SKM-1 (cell line): Measurements from ENCODE around the gene DOCK10.
A peak's percentile ranks its signal among the peaks of the same experiment; 100 is the strongest.

Experiments used
- DNase-seq: peaks from one replicate; lab custom pipeline; 2025; ENCODE audit not compliant: unreplicated experiment; lab: John Stamatoyannopoulos, UW

Gene DOCK10

GRCh38 chr2:225041207-225041850 is 939 bp downstream of the DOCK10 start:
- peak; percentile 34 for DNase-seq

- no peak for DNase-seq
Observed at GRCh38 chr2:225040856-225041206, 1.4 kb downstream of the DOCK10 start.

GRCh38 chr2:225040142-225040541 is 2.1 kb downstream of the DOCK10 start:
- DNase-seq: no peak

DNA sequence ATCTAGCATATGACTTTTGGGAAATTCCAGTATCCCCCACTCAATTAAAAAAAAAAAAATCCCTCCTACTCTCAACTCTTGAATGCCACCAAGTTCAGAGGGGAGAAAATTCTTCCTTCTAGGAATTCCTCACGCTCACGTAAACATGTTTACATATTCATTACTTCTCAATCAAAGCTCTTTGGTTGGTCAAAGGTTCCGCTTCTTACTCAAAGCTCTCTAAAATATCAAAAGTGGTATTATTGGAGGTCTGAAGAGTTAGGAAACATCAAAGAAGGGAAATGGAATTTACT is 4.1 kb downstream of the DOCK10 start:
- DNase-seq: no peak

DNA sequence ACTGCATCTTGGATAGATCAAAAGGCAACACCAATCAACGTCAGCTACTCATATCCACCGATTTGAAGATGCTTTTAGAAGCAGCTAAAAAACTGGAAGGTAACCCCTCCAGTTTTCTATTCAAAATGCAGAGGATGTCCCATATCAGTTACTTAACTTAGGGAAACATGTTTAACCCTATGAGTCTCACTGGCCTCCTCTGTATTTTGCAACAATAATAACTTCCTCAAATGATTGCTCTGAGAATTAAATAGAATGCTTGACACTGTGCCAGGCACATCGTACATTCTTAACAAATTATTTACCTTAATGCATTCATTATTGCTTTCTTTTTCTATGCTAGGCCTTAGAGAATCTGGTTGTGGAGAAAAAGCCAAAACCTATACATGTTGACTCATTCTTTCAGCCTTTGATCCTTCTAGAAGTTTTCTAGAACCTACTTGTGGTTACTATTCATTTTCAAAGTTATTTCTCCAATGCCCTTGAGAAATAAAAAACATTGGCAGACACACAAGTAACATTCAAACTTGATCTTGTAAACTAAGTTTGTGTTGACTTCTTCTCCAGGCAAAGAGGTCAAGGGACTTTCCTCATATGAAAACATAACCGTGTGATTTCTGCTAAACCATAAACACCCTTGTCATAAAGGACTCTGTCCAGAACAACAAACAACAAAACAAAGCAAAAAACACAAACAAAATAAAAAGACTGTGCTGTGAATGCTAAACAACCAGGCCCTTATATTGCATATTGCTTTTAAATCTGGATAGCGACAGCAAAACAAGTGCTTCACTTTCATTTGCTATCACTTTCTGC is 4.6 kb downstream of the DOCK10 start:
- no peak for DNase-seq

GRCh38 chr2:225036431-225036830 is 5.8 kb downstream of the DOCK10 start:
- DNase-seq: no peak

DNA sequence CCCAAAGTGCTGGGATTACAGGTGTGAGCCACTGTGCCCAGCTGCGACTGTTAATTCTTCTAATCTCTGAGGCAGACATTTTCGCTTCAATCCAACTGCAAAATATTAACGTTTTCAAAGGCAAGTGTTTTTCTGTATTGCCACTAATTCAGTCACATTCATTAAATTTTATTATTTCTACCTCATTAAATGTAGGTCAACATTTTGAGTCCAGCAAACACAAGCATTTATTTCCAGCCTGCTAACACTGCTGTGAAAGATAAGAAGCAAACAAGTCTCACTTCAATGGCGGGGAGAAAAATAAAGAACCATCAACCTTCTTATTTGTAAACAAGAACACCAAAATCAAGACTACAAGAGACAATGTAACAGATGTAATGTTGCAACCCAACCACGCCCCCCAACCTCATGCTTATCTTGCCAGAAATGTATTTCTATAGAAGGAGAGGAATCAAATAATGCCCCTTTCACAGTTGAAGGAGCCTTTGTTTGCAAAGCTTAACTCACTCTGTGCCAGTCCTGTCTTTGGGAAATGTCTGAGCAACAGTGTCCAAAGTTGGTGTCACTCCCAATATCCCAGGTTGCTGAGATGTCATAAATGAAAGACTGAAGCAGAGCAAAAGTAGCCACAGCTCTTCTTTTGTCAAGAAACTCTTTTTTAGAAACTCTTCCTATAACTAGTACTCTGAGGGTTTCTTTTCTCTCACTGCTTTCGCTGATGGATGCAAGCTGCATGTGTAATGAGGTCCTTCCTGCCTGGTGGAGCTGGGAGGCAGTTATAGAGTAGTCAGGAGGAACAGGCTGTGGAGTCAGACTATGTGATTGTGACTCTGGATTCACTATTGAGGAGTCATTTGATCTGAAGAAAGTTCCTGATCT is 8.6 kb downstream of the DOCK10 start:
- DNase-seq: no peak

GRCh38 chr2:225032246-225032645 is 10.0 kb downstream of the DOCK10 start:
- DNase-seq: no peak

DNA sequence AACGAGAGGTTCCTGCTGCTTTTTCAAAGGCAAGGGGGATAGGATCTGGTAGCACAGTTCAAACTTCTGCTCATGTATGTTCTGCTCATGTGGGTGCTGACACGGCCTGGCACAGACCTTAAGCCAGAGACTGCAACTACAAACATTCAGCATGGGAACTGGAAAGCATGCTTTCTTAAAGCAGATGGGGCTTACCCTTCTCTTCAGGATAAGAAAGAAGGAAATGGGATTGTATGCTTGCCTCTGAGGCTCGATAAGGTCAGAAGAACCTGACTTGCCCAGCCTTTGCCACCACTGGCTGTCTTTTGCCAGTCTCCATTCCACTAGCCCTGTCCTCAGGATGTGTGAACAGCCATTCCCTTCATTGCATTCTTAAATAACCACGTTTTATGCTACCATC is 10.7 kb downstream of the DOCK10 start:
- no peak for DNase-seq

GRCh38 chr2:225030893-225031292 is 11.4 kb downstream of the DOCK10 start:
- no peak for DNase-seq

DNA sequence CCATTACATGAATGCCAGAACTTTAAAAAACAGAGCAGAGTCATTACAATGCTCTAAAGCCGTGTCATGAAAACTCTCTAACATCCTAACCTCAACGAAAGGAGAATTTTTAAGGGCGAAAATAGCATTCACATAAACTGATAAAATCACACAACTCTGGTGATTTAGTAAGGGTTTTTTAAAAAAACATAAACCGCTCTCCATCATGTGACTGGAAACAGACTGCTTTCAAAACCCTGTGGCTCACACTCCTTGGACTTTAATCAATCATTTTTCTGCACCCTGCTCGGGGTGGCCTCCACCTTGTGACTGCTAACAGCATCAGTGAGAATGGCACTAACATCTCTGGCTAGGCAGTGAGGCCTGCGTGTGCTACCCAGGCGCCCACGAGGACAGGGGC is 12.1 kb downstream of the DOCK10 start:
- no peak for DNase-seq

GRCh38 chr2:225028572-225028971 is 13.7 kb downstream of the DOCK10 start:
- DNase-seq: no peak

DNA sequence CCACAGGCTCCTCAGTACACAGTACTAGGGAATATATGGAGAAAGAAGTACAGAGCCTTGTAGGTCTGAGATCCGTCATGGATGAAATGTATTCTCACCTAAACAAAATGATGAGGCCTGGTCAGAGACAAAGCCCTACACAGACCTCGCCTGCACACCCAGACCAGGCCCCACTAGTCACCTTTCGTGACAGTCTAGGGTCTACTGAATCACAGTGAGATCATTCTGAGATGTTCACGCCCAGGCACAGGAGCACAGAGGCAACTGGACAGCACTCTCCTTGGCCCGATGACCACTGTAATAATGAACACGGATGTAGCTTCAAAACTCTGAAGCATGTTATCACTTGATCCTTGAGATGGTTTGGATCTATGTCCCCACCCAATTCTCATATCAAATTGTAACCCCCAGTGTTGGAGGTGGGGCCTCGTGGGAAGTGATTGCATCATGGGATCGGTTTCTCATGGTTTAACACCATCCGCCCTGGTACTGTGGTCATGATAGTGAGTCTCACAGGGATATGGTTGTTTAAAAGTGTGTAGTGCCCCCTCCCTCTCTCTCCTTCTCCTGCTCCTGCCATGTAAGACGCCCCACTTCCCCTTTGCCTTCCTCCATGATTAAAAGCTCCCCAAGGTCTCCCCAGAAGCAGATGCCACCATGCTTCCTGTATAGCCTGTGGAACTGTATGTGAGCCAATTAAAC is 15.1 kb downstream of the DOCK10 start:
- no peak for DNase-seq

GRCh38 chr2:225025917-225026571 is 16.2 kb downstream of the DOCK10 start:
- DNase-seq: peak; percentile 88

DNA sequence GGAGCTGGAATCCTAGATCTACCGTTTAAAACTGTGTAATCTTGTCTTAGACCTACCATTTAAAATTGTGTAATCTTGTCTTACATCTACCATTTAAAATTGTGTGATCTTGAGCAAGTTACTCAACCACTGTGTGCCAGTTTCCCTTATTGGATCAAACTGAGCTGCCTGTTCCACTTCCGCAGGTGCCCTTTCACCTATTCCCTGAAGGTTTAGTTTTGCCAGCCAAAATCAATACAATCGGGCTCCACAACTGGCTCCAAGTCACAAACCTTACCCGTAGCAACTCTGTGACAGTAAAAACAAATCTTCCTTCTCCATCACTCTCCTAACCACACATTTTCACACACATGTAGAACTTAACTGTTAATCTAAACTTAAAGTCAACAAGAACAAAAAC is 20.1 kb downstream of the DOCK10 start:
- DNase-seq: no peak

DNA sequence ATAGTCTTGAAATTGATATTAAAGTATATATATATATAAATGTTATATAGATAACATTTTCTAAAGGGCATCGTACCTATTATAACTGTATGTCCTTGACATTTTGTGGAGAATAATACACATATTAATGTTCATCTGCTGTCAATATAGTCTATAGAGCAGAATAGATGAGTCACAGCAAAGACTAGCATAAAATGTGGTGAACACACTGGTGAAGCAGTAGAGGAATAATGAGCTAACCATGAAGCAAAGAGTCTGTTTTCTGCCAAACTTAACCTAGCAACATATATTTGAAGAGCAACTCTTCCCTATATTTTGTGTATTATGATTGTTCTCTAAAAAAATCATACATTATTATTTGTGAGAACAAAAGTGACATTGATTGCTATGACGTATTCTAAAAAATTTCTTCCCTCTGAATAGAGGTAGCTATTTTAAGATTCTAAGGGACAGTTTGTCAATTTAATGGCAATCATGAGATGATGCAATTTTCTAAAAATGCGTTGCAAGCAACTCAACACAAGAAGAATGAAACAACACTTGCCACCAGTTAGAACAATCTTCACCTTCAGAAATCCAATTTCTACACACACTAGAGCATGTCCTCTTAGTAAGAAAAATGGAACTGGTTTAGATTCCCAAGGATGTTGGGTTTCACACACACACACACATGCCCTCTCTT is 22.0 kb downstream of the DOCK10 start:
- DNase-seq: no peak

- DNase-seq: no peak
Observed at GRCh38 chr2:225019105-225019504, 23.2 kb downstream of the DOCK10 start.

GRCh38 chr2:225017713-225018112 is 24.6 kb downstream of the DOCK10 start:
- DNase-seq: no peak

- DNase-seq: no peak
Observed at GRCh38 chr2:225017098-225017685, 25.1 kb downstream of the DOCK10 start.
